ENCODE results near the gene ARFGAP1. TPM values are rescaled to one million over a fixed set of nuclear protein-coding genes. Genes with fewer than 3 reads are reported as not detected.

ARFGAP1 gene
- total and polyA plus RNA-seq, 2 donors (not counting 3 experiments of a cell fraction or from before 2014, with no cell fraction given): 93.7 to 126 TPM

- TF ChIP-seq MAX (IDR thresholded peaks at IDR 0.05; ENCODE audit: insufficient read depth, insufficient read length): no peak
- no peak for TF ChIP-seq JUN (IDR thresholded peaks at IDR 0.05; ENCODE audit: borderline replicate concordance, insufficient read depth, insufficient read length, low read depth)
- no peak for TF ChIP-seq EZH2 (IDR thresholded peaks at IDR 0.05; ENCODE audit: borderline replicate concordance, low read depth, low read length, severe bottlenecking)
- no peak for TF ChIP-seq POLR2AphosphoS5 (IDR thresholded peaks at IDR 0.05; ENCODE audit: insufficient read depth, low read depth, low read length)
- no peak for TF ChIP-seq MYC (IDR thresholded peaks at IDR 0.05; ENCODE audit: low read depth, low read length)
- TF ChIP-seq CTCF (IDR thresholded peaks at IDR 0.05; ENCODE audit: extremely low read depth in 1 of 2, insufficient read depth in 1 of 2, low read depth in 1 of 2, low read length in 2 of 2): no peak
- TF ChIP-seq POLR2A (IDR thresholded peaks at IDR 0.05; ENCODE audit: low read depth, low read length): no peak
- TF ChIP-seq FOS (IDR thresholded peaks at IDR 0.05; ENCODE audit: borderline replicate concordance, insufficient read depth, low read length): no peak
- TF ChIP-seq GATA2 (IDR thresholded peaks at IDR 0.05; ENCODE audit: insufficient read depth, insufficient read length, low read depth, low read length): no peak
- DNase-seq (ENCODE audit: low read depth, low spot score): no peak
- POLR2A ChIA-PET: no interaction called here
Observed at GRCh38 chr20:63236116-63236837, 36.3 kb upstream of the ARFGAP1 start.

More at GRCh38 chr20:63236116-63236837, 36.3 kb upstream of the ARFGAP1 start:
- Histone ChIP-seq H3K79me2 (ENCODE audit: control insufficient read depth, insufficient read depth, low read length) (no peaks in the 10 kb centered on the region), H3K27me3 (ENCODE audit: control insufficient read depth in 2 of 2, insufficient read depth in 2 of 2, low read length in 2 of 2) (no peaks in the 10 kb centered on the region), H3K4me3 (replicated peaks in 1 of 3; ENCODE audit: insufficient read depth in 1 of 3, low read depth in 1 of 3, low read length in 3 of 3) (no peak overlapping the region), H3K27ac (ENCODE audit: insufficient read depth, low read depth, low read length) (no peak overlapping the region), H3K9ac (replicated peaks; ENCODE audit: extremely low read depth, insufficient read depth, low read length) (no peak overlapping the region), H2AFZ (ENCODE audit: low read depth, low read length) (no peak overlapping the region), H3K36me3 (ENCODE audit: control insufficient read depth in 2 of 2, extremely low read depth in 1 of 2, insufficient read depth in 2 of 2, low read length in 2 of 2) (no peaks in the 10 kb centered on the region), H3K4me2 (ENCODE audit: insufficient read depth, low read length) (no peak overlapping the region), H3K9me3 (replicated peaks; ENCODE audit: control insufficient read depth, insufficient read depth, low read length) (no peaks in the 10 kb centered on the region), H3K9me1 (replicated peaks; ENCODE audit: control insufficient read depth, extremely low read depth, insufficient read depth, low read length) (no peaks in the 10 kb centered on the region), H3K4me1 (ENCODE audit: control insufficient read depth, extremely low read depth, insufficient read depth, low read length) (no peaks in the 10 kb centered on the region), H4K20me1 (replicated peaks; ENCODE audit: control insufficient read depth, extremely low read depth, insufficient read depth, low read length) (no peaks in the 10 kb centered on the region)
- no peak for FAIRE-seq
- intact Hi-C loops (cut with micrococcal nuclease): loop anchor here (5.0 kb wide), 1 partner anchor 36 kb away; the partner anchor contains the start of gene ARFGAP1
- no TSS peak for BruUV-seq (replicated peaks)
- dilution Hi-C loops (cut with MboI; ENCODE audit: extremely low pct_ligation_motif_present, low sequenced_read_pairs): no loop called here
- CTCF ChIA-PET: interaction anchor here (11.0 kb wide), 1 partner anchor 12 kb away, joined by 116 read pairs; no protein-coding TSS in a partner anchor
